ENCODE results near the gene SEC24D. TPM values are rescaled to one million over a fixed set of nuclear protein-coding genes. Genes with fewer than 3 reads are reported as not detected.

Gene SEC24D
- total RNA-seq, 1 experiment from 2014 or later, result 63.1 TPM

DNA sequence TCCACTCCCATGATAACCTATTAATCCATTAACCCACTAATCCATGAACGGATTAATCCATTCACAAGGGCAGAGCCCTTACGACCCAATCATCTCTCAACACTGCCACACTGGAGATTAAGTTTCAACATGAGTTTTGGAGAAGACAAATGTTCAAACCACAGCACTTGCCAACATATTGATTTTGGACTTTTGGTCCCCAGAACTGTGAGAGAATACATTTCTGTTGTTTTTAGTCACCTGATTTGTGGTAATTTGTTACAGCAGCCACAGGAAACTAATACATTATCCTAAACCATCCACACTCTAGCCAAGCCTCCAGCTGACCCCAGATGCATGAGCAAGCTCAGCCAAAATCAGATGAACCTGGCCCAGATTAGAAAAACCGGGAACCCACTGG is 22.4 kb downstream of the SEC24D start:
- POLR2A ChIA-PET, result no interaction called here
- no peaks in the 10 kb centered on the region for H3K9me3 Mint-ChIP-seq
- no peak for ATAC-seq
- CTCF ChIA-PET, result interaction anchor here (0.8 kb wide), 2 partner anchors 23 to 71 kb away, joined by 3 to 4 read pairs; no protein-coding TSS in a partner anchor
- H3K27me3 Mint-ChIP-seq (ENCODE audit: low read depth), result no peaks in the 10 kb centered on the region
- peaks cover 68% of the 10 kb centered on the region for H3K36me3 Mint-ChIP-seq
- no peak for DNase-seq (ENCODE audit: low spot score)
- H3K4me1 Mint-ChIP-seq, result no peaks in the 10 kb centered on the region
- TF ChIP-seq PRRX2 (CRISPR knock-in tag; IDR thresholded peaks at IDR 0.05), result no peak
- no peak for TF ChIP-seq ZNF423 (CRISPR knock-in tag; IDR thresholded peaks at IDR 0.05)
- TF ChIP-seq GRHL2 (CRISPR knock-in tag; IDR thresholded peaks at IDR 0.05; ENCODE audit: insufficient replicate concordance, severe bottlenecking), result no peak
- H3K4me3 Mint-ChIP-seq, result no peak overlapping the region
- H3K27ac Mint-ChIP-seq, result 0 out of 2 replicates have a peak overlapping the region, but pooled peaks have one; percentile 44

DNA sequence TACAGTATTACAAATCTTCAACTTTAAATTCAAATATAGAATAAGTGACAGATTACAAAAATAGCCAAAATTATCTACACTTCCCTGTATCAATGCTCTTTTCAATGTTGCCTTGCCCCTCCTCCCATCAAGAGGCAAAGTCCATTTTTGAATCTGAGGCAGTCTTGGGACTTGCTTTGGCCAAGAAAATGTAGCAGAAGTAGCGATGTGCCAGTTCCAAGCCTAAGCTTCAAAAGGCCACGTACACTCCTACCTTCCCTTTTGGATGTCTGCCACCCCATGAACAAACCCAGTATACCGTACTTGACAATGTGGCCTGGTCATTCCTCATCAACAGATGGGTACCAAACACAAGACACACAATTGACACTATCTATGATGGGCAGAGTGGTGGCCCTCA is 24.1 kb downstream of the SEC24D start:
- TF ChIP-seq ZNF121 (CRISPR knock-in tag; IDR thresholded peaks at IDR 0.05) (no peak), CREM (CRISPR knock-in tag; IDR thresholded peaks at IDR 0.05) (no peak), NFE2L1 (CRISPR knock-in tag; IDR thresholded peaks at IDR 0.05) (no peak), FOXK1 (CRISPR knock-in tag; IDR thresholded peaks at IDR 0.05) (no peak), PRRX2 (CRISPR knock-in tag; IDR thresholded peaks at IDR 0.05) (no peak), PRDM15 (CRISPR knock-in tag; IDR thresholded peaks at IDR 0.05) (no peak), ZNF219 (CRISPR knock-in tag; IDR thresholded peaks at IDR 0.05; ENCODE audit: borderline replicate concordance) (no peak), CBFB (CRISPR knock-in tag; IDR thresholded peaks at IDR 0.05; ENCODE audit: low read depth) (no peak), GTF2I (CRISPR knock-in tag; conservative IDR thresholded peaks at IDR 0.05) (no peak), ELF4 (CRISPR knock-in tag; IDR thresholded peaks at IDR 0.05; ENCODE audit: low read depth) (no peak), ATF3 (CRISPR knock-in tag; conservative IDR thresholded peaks at IDR 0.05) (no peak), MXD4 (CRISPR knock-in tag; IDR thresholded peaks at IDR 0.05; ENCODE audit: borderline replicate concordance) (no peak), PREB (CRISPR knock-in tag; IDR thresholded peaks at IDR 0.05; ENCODE audit: borderline replicate concordance) (no peak), ZNF425 (CRISPR knock-in tag; conservative IDR thresholded peaks at IDR 0.05) (no peak), JAZF1 (CRISPR knock-in tag; IDR thresholded peaks at IDR 0.05) (no peak), ZNF396 (CRISPR knock-in tag; IDR thresholded peaks at IDR 0.05; ENCODE audit: borderline replicate concordance) (no peak)
- TF ChIP-seq, protein P1, sequence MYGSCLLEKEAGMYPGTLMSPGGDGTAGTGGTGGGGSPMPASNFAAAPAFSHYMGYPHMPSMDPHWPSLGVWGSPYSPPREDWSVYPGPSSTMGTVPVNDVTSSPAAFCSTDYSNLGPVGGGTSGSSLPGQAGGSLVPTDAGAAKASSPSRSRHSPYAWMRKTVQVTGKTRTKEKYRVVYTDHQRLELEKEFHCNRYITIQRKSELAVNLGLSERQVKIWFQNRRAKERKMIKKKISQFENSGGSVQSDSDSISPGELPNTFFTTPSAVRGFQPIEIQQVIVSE (CRISPR knock-in tag; IDR thresholded peaks at IDR 0.05; ENCODE audit: borderline replicate concordance), result no peak
- TF ChIP-seq, protein P2, sequence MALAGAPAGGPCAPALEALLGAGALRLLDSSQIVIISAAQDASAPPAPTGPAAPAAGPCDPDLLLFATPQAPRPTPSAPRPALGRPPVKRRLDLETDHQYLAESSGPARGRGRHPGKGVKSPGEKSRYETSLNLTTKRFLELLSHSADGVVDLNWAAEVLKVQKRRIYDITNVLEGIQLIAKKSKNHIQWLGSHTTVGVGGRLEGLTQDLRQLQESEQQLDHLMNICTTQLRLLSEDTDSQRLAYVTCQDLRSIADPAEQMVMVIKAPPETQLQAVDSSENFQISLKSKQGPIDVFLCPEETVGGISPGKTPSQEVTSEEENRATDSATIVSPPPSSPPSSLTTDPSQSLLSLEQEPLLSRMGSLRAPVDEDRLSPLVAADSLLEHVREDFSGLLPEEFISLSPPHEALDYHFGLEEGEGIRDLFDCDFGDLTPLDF (CRISPR knock-in tag; IDR thresholded peaks at IDR 0.05), result no peak
- TF ChIP-seq, protein P3, sequence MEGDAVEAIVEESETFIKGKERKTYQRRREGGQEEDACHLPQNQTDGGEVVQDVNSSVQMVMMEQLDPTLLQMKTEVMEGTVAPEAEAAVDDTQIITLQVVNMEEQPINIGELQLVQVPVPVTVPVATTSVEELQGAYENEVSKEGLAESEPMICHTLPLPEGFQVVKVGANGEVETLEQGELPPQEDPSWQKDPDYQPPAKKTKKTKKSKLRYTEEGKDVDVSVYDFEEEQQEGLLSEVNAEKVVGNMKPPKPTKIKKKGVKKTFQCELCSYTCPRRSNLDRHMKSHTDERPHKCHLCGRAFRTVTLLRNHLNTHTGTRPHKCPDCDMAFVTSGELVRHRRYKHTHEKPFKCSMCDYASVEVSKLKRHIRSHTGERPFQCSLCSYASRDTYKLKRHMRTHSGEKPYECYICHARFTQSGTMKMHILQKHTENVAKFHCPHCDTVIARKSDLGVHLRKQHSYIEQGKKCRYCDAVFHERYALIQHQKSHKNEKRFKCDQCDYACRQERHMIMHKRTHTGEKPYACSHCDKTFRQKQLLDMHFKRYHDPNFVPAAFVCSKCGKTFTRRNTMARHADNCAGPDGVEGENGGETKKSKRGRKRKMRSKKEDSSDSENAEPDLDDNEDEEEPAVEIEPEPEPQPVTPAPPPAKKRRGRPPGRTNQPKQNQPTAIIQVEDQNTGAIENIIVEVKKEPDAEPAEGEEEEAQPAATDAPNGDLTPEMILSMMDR (IDR thresholded peaks at IDR 0.05), result no peak
- TF ChIP-seq, protein P4, sequence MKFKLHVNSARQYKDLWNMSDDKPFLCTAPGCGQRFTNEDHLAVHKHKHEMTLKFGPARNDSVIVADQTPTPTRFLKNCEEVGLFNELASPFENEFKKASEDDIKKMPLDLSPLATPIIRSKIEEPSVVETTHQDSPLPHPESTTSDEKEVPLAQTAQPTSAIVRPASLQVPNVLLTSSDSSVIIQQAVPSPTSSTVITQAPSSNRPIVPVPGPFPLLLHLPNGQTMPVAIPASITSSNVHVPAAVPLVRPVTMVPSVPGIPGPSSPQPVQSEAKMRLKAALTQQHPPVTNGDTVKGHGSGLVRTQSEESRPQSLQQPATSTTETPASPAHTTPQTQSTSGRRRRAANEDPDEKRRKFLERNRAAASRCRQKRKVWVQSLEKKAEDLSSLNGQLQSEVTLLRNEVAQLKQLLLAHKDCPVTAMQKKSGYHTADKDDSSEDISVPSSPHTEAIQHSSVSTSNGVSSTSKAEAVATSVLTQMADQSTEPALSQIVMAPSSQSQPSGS (CRISPR knock-in tag; IDR thresholded peaks at IDR 0.05; ENCODE audit: borderline replicate concordance, low read depth), result no peak
- Mint-ChIP-seq H3K9me3 (no peaks in the 10 kb centered on the region), H3K27ac (no peak overlapping the region), H3K36me3 (peaks cover 75% of the 10 kb centered on the region), H3K4me3 (no peak overlapping the region), H3K27me3 (ENCODE audit: low read depth) (no peaks in the 10 kb centered on the region), H3K4me1 (no peaks in the 10 kb centered on the region)
- POLR2A ChIA-PET, result no interaction called here
- DNase-seq (ENCODE audit: low spot score), result no peak
- CTCF ChIA-PET, result interaction anchor here (1.5 kb wide), 1 partner anchor 40 kb away, joined by 4 read pairs; no protein-coding TSS in a partner anchor
- ATAC-seq, result no peak
